ENCODE results near the gene STRN3.

The STRN3 gene

DNA sequence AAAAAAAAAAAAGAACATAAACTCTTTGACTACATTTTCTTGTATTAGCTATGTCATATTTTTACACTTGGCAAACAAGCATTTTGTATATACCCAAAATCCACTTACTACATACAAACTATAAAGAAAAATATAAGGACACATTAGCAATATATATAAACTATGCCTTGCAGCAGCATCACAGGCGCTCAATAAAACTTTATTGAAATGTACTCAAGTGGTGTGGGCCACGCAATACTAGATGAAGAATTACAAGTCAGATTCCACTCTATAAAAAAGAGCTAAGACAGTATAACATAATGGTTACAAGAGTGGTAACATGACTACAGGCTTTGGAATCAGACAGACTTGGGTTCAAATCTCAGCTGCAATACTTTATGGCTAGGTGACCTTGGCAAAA, 3.8 kb downstream of the STRN3 start:
- no peak for DNase-seq (ENCODE audit: low read depth)
- TF ChIP-seq, protein P1, sequence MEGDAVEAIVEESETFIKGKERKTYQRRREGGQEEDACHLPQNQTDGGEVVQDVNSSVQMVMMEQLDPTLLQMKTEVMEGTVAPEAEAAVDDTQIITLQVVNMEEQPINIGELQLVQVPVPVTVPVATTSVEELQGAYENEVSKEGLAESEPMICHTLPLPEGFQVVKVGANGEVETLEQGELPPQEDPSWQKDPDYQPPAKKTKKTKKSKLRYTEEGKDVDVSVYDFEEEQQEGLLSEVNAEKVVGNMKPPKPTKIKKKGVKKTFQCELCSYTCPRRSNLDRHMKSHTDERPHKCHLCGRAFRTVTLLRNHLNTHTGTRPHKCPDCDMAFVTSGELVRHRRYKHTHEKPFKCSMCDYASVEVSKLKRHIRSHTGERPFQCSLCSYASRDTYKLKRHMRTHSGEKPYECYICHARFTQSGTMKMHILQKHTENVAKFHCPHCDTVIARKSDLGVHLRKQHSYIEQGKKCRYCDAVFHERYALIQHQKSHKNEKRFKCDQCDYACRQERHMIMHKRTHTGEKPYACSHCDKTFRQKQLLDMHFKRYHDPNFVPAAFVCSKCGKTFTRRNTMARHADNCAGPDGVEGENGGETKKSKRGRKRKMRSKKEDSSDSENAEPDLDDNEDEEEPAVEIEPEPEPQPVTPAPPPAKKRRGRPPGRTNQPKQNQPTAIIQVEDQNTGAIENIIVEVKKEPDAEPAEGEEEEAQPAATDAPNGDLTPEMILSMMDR (IDR thresholded peaks at IDR 0.05; ENCODE audit: low read depth, low read length), result no peak
- H3K4me3 ChIP-seq (ENCODE audit: low read depth, low read length), result no peak overlapping the region

DNA sequence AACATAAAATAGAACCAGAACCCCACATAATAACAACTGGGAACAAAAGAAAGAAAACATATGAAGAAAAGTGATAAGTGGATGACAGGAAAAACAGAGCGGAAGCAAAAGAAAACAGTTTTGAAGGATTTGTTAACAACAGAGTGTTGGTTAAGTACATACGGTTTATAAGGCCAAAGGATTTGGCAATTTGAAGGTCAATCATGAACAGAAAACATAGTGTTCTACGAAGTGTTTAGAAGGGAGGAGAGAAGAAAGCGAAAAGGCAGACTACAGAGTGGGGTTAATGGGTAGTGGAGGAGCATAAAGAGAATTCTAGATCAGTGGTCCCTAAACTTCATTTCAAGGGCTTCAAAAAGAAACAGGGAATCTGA, 4.6 kb downstream of the STRN3 start:
- H3K4me3 ChIP-seq (ENCODE audit: low read depth, low read length), result no peak overlapping the region
- TF ChIP-seq, protein P1 (IDR thresholded peaks at IDR 0.05; ENCODE audit: low read depth, low read length), result no peak
- DNase-seq (ENCODE audit: low read depth), result no peak

DNA sequence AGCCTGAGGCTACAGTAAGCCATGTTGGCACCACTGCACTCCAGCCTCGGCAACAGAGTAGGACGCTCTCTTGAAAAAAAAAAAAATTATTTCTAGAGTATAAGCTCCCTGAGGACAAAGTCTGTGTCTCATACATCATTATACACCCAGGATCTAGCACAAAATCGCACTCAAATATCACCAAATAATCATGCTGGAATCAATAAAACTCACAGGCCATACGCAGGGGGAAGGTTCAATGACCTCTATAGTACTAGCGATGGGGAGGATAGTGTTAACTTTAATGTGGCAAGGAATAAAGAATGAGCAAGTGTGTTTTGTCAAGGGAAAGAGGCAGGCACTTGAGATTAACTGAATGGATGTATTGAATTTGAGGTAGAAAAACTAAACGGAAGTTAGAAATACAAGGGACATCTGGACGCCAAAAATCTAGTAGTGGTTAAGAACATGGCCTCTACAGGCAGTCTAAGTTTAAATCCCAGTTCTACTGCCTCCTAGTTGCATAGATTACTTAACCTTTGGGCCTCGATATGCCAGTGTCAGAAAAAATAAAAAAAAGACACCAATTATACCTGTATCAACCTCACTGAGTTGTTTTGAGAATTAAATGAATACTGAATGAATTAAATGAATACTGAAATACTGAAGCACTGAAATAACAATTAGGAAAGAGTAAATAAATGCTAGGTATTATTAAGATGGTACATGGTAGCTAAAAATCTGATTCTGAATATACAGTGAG, 5.2 kb downstream of the STRN3 start:
- no peak for TF ChIP-seq MYC (IDR thresholded peaks at IDR 0.05; ENCODE audit: low read depth, low read length)
- TF ChIP-seq POLR2A (IDR thresholded peaks at IDR 0.05; ENCODE audit: extremely low read depth, insufficient read length), result no peak
- TF ChIP-seq, protein P2, sequence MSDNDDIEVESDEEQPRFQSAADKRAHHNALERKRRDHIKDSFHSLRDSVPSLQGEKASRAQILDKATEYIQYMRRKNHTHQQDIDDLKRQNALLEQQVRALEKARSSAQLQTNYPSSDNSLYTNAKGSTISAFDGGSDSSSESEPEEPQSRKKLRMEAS (IDR thresholded peaks at IDR 0.05; ENCODE audit: low read depth, low read length), result no peak
- TF ChIP-seq, protein P1 (IDR thresholded peaks at IDR 0.05; ENCODE audit: low read depth, low read length), result no peak
- DNase-seq (ENCODE audit: low read depth), result no peak
- no peak overlapping the region for H3K4me3 ChIP-seq (ENCODE audit: low read depth, low read length)

DNA sequence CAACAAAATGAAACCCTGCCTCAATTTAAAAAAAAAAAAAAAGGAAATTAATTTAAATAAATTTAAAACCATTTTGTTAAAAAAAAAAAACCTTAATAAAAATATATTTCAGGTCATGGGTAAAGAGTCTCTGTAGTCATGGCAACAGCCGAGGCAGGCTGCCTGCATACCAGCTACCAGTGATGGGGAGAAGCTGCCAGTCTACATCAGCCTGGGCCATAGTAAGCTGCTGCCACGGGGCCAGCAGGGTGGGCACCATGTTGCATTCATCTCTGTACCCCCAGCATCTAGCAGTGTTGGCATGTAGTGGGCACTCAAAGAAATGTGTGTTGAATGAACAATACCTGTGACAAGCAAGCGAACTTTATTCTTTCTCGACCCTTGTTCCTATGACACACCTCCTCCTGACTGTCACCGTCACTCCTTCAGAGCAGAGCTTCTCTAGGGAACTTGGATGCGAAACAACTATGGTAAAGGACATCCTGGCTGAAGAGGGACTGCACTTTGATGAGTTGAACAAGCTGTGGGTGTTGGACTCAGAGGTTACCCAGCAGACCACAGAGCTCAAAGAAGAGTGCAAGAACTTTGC, 8.0 kb downstream of the STRN3 start:
- H3K4me3 ChIP-seq (ENCODE audit: low read depth, low read length), result no peak overlapping the region
- no peak for DNase-seq (ENCODE audit: low read depth)
- TF ChIP-seq, protein P1 (IDR thresholded peaks at IDR 0.05; ENCODE audit: low read depth, low read length), result no peak
- TF ChIP-seq MYC (IDR thresholded peaks at IDR 0.05; ENCODE audit: low read depth, low read length) (no peak), POLR2A (IDR thresholded peaks at IDR 0.05; ENCODE audit: extremely low read depth, insufficient read length) (no peak)
- TF ChIP-seq, protein P2 (IDR thresholded peaks at IDR 0.05; ENCODE audit: low read depth, low read length), result no peak

DNA sequence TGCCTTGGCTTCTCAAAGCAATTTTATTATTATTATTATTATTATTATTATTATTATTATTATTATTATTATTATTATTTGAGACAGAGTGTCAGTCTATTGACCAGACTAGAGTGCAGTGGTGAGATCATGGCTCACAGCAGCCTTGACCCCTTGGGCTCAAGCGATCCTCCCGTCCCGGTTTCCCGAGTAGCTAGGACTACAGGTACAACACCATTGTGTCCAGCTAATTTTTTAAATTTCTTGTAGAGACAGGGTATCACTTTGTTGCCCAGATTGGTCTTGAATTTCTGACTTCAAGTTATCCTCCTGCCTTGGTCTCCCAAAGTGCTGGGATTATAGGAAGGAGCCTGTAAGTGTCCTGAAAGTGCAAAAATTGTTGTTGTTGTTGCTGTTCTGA, 12.3 kb downstream of the STRN3 start:
- no peak for DNase-seq (ENCODE audit: low read depth)
- no peak for TF ChIP-seq MYC (IDR thresholded peaks at IDR 0.05; ENCODE audit: low read depth, low read length)
- TF ChIP-seq POLR2A (IDR thresholded peaks at IDR 0.05; ENCODE audit: extremely low read depth, insufficient read length), result no peak
- TF ChIP-seq, protein P1 (IDR thresholded peaks at IDR 0.05; ENCODE audit: low read depth, low read length), result no peak
- TF ChIP-seq, protein P2 (IDR thresholded peaks at IDR 0.05; ENCODE audit: low read depth, low read length), result no peak
- H3K4me3 ChIP-seq (ENCODE audit: low read depth, low read length), result no peak overlapping the region

DNA sequence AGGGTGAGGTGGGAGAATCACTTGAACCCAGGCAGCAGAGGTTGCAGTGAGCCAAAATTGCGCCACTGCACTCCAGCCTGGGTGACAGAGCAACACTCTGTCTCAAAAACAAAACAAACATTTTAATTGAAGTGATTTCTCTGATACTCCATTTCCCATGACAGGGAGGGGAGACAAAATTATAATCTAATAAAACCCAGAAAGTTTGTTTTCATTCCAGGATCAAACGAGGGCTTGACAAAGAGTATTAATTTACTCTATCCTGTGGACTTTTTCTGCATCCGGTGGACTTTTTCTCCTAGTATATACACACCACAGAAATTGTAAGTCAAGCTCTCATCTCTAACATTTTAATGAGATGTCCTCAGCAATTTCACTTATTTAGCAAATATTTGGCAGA, 15.2 kb downstream of the STRN3 start:
- DNase-seq (ENCODE audit: low read depth), result no peak
- no peak overlapping the region for H3K4me3 ChIP-seq (ENCODE audit: low read depth, low read length)
- TF ChIP-seq, protein P1 (IDR thresholded peaks at IDR 0.05; ENCODE audit: low read depth, low read length), result no peak
- TF ChIP-seq POLR2A (IDR thresholded peaks at IDR 0.05; ENCODE audit: extremely low read depth, insufficient read length), result no peak
- TF ChIP-seq MYC (IDR thresholded peaks at IDR 0.05; ENCODE audit: low read depth, low read length), result no peak
- TF ChIP-seq, protein P2 (IDR thresholded peaks at IDR 0.05; ENCODE audit: low read depth, low read length), result no peak
